Natural killer cell (primary cell): Measurements from ENCODE around the gene NR2F2. TPM values are rescaled to one million over a fixed set of nuclear protein-coding genes. Genes with fewer than 3 reads are reported as not detected.

Source experiments
- ATAC-seq, 3 donors: fragments of 150-1000 bp in 2 of 3; fragments of 200-7000 bp in 1 of 3; cut with Tn5 transposase; 1 replicate in 1 of 3; 2 replicates in 2 of 3; pipeline ENCODE4 v1.10.0; 2021; ENCODE audit warnings: mild to moderate bottlenecking in 2 of 3, moderate library complexity in 2 of 3
- DNase-seq, 2 donors: peaks; one replicate each; pipeline versions ENCODE4 v3.0.0 to v3.0.0-alpha.2; 2013 to 2021; ENCODE audit warnings: mixed read lengths in 1 of 2
- H3K27ac ChIP-seq: one replicate; pipeline ENCODE4 v1.5.1; 2013; ENCODE audit warnings: mild to moderate bottlenecking, low read length
- H3K27me3 ChIP-seq: one replicate; pipeline ENCODE4 v1.6.1; 2013; ENCODE audit warnings: low read length; ENCODE audit not compliant: control insufficient read depth, insufficient read depth
- H3K36me3 ChIP-seq: one replicate; pipeline ENCODE4 v1.6.1; 2013; ENCODE audit warnings: low read length; ENCODE audit not compliant: control insufficient read depth, insufficient read depth
- H3K4me1 ChIP-seq: one replicate; pipeline ENCODE4 v1.6.1; 2013; ENCODE audit warnings: low read length; ENCODE audit not compliant: control insufficient read depth, insufficient read depth
- H3K4me3 ChIP-seq: one replicate; pipeline ENCODE4 v1.5.1; 2013; ENCODE audit warnings: low read length
- H3K9me3 ChIP-seq: one replicate; pipeline ENCODE4 v1.6.1; 2013; ENCODE audit warnings: low read length; ENCODE audit not compliant: control insufficient read depth, insufficient read depth
- H3K27ac Mint-ChIP-seq, 2 donors: one replicate each; pipeline ENCODE4 v1.8.0; 2022; ENCODE audit warnings: mild to moderate bottlenecking in 2 of 2, mixed read lengths in 2 of 2, moderate library complexity in 1 of 2
- H3K27me3 Mint-ChIP-seq, 2 donors: one replicate each; pipeline ENCODE4 v1.8.0; 2022; ENCODE audit warnings: low read depth in 2 of 2, mixed read lengths in 2 of 2
- H3K36me3 Mint-ChIP-seq: one replicate; pipeline ENCODE4 v1.8.0; 2022; ENCODE audit warnings: mixed read lengths
- H3K4me1 Mint-ChIP-seq, 2 donors: one replicate each; pipeline ENCODE4 v1.8.0; 2022; ENCODE audit warnings: mixed read lengths in 2 of 2
- H3K4me3 Mint-ChIP-seq: one replicate; pipeline ENCODE4 v1.8.0; 2022; ENCODE audit warnings: mild to moderate bottlenecking, moderate library complexity, mixed read lengths
- H3K9me3 Mint-ChIP-seq, 2 donors: one replicate each; pipeline ENCODE4 v1.8.0; 2022; ENCODE audit warnings: mixed read lengths in 2 of 2
- CTCF ChIP-seq: fragments of 200-600 bp; IDR thresholded peaks from one replicate; pipeline ENCODE4 v1.8.0; 2022; ENCODE audit warnings: antibody characterized with exemption
- WGBS: methylation state at CpG from one replicate; pipeline ENCODE4 v1.1.7; 2013; ENCODE audit warnings: missing lambda C conversion rate; ENCODE audit not compliant: insufficient coverage; 5-methylcytosine and 5-hydroxymethylcytosine counted together
- intact Hi-C: fragments of 100-400 bp; cut with micrococcal nuclease; formaldehyde crosslinking; loops from one replicate; pipeline ENCODE4 v1.14.2; 2022
- total RNA-seq, 4 donors: library from RNA; stranded (reverse); fragments of 120-200 nt in 1 of 4; gene quantifications; one replicate each; pipeline versions ENCODE4 v1.2.3 to v1.2.4, GENCODE V29; 2013 to 2022

Gene NR2F2
- total RNA-seq, 3 donors from 2014 or later (not counting 1 experiment from before 2014, with no cell fraction given) = not detected

- Histone ChIP-seq H3K27me3 (peaks cover 88% of the 10 kb centered on the region), H3K4me3 (no peak overlapping the region), H3K36me3 (no peaks in the 10 kb centered on the region), H3K9me3 (peaks cover 10% of the 10 kb centered on the region), H3K27ac (no peak overlapping the region), H3K4me1 (no peaks in the 10 kb centered on the region)
- H3K27me3 Mint-ChIP-seq = peaks cover 82 to 90% of the 10 kb centered on the region in 2 donors
- TF ChIP-seq CTCF = no peak
- DNase-seq = no peak
- WGBS = 14% methylated on average over 4 of the region's 4 CpGs
- ATAC-seq = no peak
- no peak overlapping the region for H3K27ac Mint-ChIP-seq
- peaks cover 7 to 12% of the 10 kb centered on the region in 2 donors for H3K4me1 Mint-ChIP-seq
- H3K9me3 Mint-ChIP-seq = peaks cover 2 to 4% of the 10 kb centered on the region in 2 donors
- intact Hi-C loops = no loop called here
- peaks cover 18% of the 10 kb centered on the region for H3K36me3 Mint-ChIP-seq
- H3K4me3 Mint-ChIP-seq = no peak overlapping the region
Observed at GRCh38 chr15:96349034-96349856, 18.7 kb downstream of the NR2F2 start.

GRCh38 chr15:96349857-96350720, 19.6 kb downstream of the NR2F2 start:
- H3K27ac Mint-ChIP-seq = no peak overlapping the region
- Histone ChIP-seq H3K36me3 (no peaks in the 10 kb centered on the region), H3K4me1 (no peaks in the 10 kb centered on the region), H3K4me3 (no peak overlapping the region), H3K27me3 (peaks cover 88% of the 10 kb centered on the region), H3K9me3 (peaks cover 10% of the 10 kb centered on the region), H3K27ac (no peak overlapping the region)
- DNase-seq = no peak
- H3K9me3 Mint-ChIP-seq = peaks cover 2 to 4% of the 10 kb centered on the region in 2 donors
- peaks cover 7 to 12% of the 10 kb centered on the region in 2 donors for H3K4me1 Mint-ChIP-seq
- peaks cover 18% of the 10 kb centered on the region for H3K36me3 Mint-ChIP-seq
- WGBS = 6% methylated on average over 4 of the region's 7 CpGs
- H3K4me3 Mint-ChIP-seq = no peak overlapping the region
- ATAC-seq = no peak
- TF ChIP-seq CTCF = no peak
- peaks cover 75 to 82% of the 10 kb centered on the region in 2 donors for H3K27me3 Mint-ChIP-seq
- intact Hi-C loops = no loop called here

GRCh38 chr15:96350934-96351724, 20.6 kb downstream of the NR2F2 start:
- ATAC-seq = no peak
- Mint-ChIP-seq H3K4me3 (no peak overlapping the region), H3K36me3 (peaks cover 18% of the 10 kb centered on the region), H3K9me3 (peaks cover 2 to 4% of the 10 kb centered on the region in 2 donors), H3K4me1 (peaks cover under 1 to 4% of the 10 kb centered on the region in 2 donors), H3K27ac (no peak overlapping the region), H3K27me3 (peaks cover 64 to 77% of the 10 kb centered on the region in 2 donors)
- WGBS = 7% methylated on average over 11 of the region's 19 CpGs
- DNase-seq = no peak
- peaks cover 10% of the 10 kb centered on the region for H3K9me3 ChIP-seq
- H3K4me3 ChIP-seq = no peak overlapping the region
- H3K4me1 ChIP-seq = no peaks in the 10 kb centered on the region
- H3K27ac ChIP-seq = no peak overlapping the region
- no peaks in the 10 kb centered on the region for H3K36me3 ChIP-seq
- intact Hi-C loops = no loop called here
- no peak for TF ChIP-seq CTCF
- H3K27me3 ChIP-seq = peaks cover 90% of the 10 kb centered on the region
